Thoracic aorta (tissue), 2 donors: ENCODE results near the gene AMFR. TPM values are rescaled to one million over a fixed set of nuclear protein-coding genes. Genes with fewer than 3 reads are reported as not detected.
A peak's percentile ranks its signal among the peaks of the same experiment; 100 is the strongest.

Experiments used
- ATAC-seq: fragments of 150-250 bp; one replicate; pipeline ENCODE4 v1.8.0; 2017; ENCODE audit warnings: low read depth; ENCODE audit not compliant: insufficient number of reproducible peaks, low FRiP score
- DNase-seq: peaks from one replicate; pipeline ENCODE4 v3.0.0-alpha.2; 2020; ENCODE audit warnings: low spot score
- H3K27ac ChIP-seq, 2 donors: fragments of 200-600 bp; sonication (generic); 1 replicate in 1 of 2; 2 replicates in 1 of 2; pipeline ENCODE4 v1.5.1; 2016; ENCODE audit warnings: mild to moderate bottlenecking in 2 of 2, moderate library complexity in 2 of 2
- H3K27me3 ChIP-seq: fragments of 200-600 bp; sonication (generic); replicated peaks from 2 replicates; pipeline ENCODE4 v1.6.0; 2016; ENCODE audit warnings: mild to moderate bottlenecking; ENCODE audit not compliant: insufficient read depth
- H3K36me3 ChIP-seq: fragments of 200-600 bp; sonication (generic); one replicate; pipeline ENCODE4 v1.5.1; 2016
- H3K4me1 ChIP-seq, 2 donors: fragments of 200-600 bp; sonication (generic); 1 replicate in 1 of 2; 2 replicates in 1 of 2; pipeline versions ENCODE4 v1.5.1 to v1.6.0; 2016; ENCODE audit warnings: low read depth in 2 of 2, mild to moderate bottlenecking in 1 of 2; ENCODE audit not compliant: control insufficient read depth in 1 of 2
- H3K4me3 ChIP-seq: fragments of 200-600 bp; sonication (generic); 2 replicates; pipeline ENCODE4 v1.5.1; 2016; ENCODE audit warnings: mild to moderate bottlenecking
- H3K9me3 ChIP-seq: fragments of 200-600 bp; sonication (generic); 2 replicates; pipeline ENCODE4 v1.5.1; 2016
- total RNA-seq, 2 donors: library from RNA; depleted of rRNA; stranded (reverse); fragments of >200 nt; gene quantifications; one replicate each; pipeline versions ENCODE4 v1.1.0 to v1.2.3, GENCODE V29; 2016
- TF ChIP-seq, protein P1 (sequence below): fragments of 200-600 bp; sonication (generic); IDR thresholded peaks from one replicate; pipeline ENCODE4 v1.5.1; 2019; ENCODE audit warnings: antibody characterized with exemption

Gene AMFR
- total RNA-seq, 2 donors from 2014 or later, result 153 to 209 TPM

DNA sequence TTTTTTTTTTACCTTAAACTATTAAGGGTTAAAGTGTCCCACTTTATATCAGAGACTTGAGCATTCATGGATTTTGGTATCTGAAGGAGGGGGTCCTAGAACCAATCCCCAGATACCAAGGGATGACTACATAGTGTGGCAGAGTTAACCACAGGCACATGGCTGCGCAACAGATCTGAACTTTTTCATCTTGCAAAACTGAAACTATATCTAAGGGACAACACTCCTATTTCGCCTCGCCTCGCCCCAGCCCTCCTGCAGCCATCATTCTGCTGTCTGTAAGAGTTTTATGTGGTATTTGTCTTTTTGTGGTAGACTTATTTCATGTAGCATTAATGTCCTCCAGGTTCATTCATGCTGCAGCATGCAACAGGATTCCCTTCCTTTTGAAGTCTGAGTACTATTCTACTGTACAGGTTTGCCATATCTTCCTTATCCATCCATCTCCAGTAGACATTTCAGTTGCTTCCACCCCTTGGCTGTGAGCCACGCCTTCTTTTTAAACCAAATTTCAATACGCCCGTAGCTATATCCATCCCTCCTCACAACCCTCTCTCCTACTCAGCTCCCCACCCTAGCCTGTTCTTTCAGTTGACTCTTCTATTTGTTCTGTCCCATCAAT lies 53.2 kb downstream of the AMFR start:
- Histone ChIP-seq H3K9me3 (no peaks in the 10 kb centered on the region), H3K27ac (no peak overlapping the region), H3K27me3 (no peaks in the 10 kb centered on the region), H3K36me3 (peaks cover 18% of the 10 kb centered on the region), H3K4me3 (no peak overlapping the region), H3K4me1 (peaks cover 13 to 18% of the 10 kb centered on the region in 2 donors)
- ATAC-seq (no peak), DNase-seq (no peak)
- TF ChIP-seq, protein P1, sequence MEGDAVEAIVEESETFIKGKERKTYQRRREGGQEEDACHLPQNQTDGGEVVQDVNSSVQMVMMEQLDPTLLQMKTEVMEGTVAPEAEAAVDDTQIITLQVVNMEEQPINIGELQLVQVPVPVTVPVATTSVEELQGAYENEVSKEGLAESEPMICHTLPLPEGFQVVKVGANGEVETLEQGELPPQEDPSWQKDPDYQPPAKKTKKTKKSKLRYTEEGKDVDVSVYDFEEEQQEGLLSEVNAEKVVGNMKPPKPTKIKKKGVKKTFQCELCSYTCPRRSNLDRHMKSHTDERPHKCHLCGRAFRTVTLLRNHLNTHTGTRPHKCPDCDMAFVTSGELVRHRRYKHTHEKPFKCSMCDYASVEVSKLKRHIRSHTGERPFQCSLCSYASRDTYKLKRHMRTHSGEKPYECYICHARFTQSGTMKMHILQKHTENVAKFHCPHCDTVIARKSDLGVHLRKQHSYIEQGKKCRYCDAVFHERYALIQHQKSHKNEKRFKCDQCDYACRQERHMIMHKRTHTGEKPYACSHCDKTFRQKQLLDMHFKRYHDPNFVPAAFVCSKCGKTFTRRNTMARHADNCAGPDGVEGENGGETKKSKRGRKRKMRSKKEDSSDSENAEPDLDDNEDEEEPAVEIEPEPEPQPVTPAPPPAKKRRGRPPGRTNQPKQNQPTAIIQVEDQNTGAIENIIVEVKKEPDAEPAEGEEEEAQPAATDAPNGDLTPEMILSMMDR, result no peak

DNA sequence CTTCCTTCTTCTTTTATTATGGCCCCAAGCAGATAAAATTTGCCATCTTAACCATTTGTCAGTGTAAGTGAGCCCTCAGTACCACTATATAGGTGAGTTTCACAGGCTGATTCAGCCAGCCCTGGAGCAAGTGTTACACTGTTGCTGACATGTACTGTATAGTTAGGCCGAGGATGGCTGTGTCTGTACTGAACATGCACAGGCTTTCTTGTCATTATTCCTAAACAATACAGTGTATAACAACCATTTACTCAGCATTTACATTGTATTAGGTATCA lies 53.7 kb downstream of the AMFR start:
- no peak for ATAC-seq
- H3K27me3 ChIP-seq, result no peaks in the 10 kb centered on the region

DNA sequence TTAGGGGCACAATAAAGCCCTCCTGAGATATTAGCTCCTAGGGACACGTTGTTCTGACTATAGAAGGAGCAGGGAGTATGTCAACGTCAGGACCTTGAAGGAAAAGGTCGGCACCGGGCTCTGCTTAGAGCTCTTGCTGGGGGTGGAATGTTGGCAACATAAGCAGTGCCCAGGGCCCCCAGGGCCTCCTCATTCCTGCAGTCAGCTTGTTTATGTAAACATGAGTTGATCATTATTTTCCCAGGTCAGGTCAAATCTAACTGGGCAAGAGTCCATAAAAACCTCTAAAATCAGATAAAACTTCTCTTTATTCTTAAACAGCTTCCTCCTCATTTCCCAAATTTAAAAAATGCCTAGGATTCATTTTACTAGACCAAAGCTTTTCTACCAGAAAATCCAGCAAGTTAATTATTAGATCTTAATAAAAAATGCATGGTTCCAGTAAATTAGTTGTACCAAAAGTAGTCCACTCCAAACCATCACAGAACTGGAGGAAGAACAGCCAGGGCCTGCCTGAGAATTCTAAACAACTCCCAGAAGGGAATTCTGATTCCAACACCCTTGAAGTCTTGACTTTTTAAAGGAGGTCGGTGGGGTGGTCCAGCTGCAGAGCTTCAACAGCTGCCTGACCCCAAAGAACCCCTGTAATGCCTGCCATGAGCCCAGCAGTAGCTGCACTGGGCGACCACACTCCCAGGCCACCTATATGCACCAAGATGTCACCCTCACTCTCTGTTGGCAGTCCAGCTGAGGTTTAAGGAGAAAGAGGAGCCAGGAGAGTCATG lies 54.3 kb downstream of the AMFR start:
- TF ChIP-seq, protein P1, result no peak
- Histone ChIP-seq H3K27me3 (no peaks in the 10 kb centered on the region), H3K9me3 (no peaks in the 10 kb centered on the region), H3K4me3 (no peak overlapping the region), H3K27ac (peak overlapping the region; percentile 33 to 36), H3K36me3 (peaks cover 26% of the 10 kb centered on the region), H3K4me1 (peaks cover 13 to 18% of the 10 kb centered on the region in 2 donors)
- DNase-seq (no peak), ATAC-seq (no peak)

More for the DNA sequence above, 53.7 kb downstream of the AMFR start:
- TF ChIP-seq, protein P1, result no peak
- H3K4me1 ChIP-seq, result peaks cover 13 to 18% of the 10 kb centered on the region in 2 donors
- peaks cover 24% of the 10 kb centered on the region for H3K36me3 ChIP-seq
- H3K4me3 ChIP-seq, result no peak overlapping the region
- no peaks in the 10 kb centered on the region for H3K9me3 ChIP-seq
- DNase-seq, result no peak
- H3K27ac ChIP-seq, result peak overlapping the region; percentile 33 to 36

DNA sequence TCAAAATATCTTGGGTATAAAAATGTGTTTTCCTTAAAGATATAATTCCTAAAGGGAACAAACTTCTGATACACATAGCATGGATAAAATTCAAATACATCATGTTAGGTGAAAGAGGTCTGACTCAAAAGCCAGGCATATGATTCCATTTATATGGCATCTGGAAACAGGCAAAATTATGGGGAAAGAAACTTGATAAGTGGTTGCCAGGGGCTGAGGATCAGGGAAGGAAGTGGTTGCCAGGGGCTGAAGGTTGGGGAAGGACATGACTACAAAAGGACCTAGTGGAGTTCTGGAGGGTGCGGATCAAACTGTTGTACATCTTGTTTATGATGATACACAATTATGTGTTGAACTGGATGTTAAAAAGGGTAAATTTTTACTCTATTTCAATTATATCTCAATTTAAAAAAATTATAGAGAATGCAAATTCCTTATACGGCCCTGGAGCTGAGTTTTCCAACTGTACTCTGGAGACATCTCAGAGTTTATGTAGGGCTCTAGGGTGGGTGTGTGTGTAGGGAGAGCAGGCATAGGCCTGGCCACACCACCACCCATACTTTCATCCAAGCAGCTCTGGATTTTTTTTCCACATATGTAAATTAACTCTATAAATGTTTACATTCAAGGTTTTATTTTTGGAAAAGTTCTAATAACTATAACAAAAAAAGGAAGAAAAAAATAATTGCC lies 55.0 kb downstream of the AMFR start:
- DNase-seq (no peak), ATAC-seq (no peak)
- TF ChIP-seq, protein P1, result no peak

DNA sequence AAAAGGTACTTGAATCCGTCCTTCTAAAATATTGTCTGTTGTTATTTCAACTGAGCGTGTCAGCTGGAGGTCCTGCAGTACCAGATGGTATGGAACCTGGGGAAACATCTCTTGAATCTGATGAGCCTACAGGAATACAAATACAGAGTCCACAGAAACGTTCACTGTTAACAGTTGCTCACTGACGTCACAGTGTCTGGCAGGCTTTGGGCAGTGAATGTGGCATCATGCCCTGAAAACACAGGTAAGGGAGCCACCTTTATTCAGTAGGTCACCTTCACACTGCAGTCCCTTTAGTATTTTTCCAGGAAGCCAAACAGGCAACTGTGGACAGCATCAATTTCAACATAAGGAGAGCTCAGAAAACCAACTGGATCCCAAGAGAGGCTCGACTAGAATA lies 56.1 kb downstream of the AMFR start:
- no peaks in the 10 kb centered on the region for H3K27me3 ChIP-seq
- ATAC-seq (no peak), DNase-seq (no peak)
- H3K27ac ChIP-seq, result no peak overlapping the region
- H3K4me3 ChIP-seq, result no peak overlapping the region
- peaks cover 13 to 18% of the 10 kb centered on the region in 2 donors for H3K4me1 ChIP-seq
- peaks cover 31% of the 10 kb centered on the region for H3K36me3 ChIP-seq
- H3K9me3 ChIP-seq, result no peaks in the 10 kb centered on the region
- TF ChIP-seq, protein P1, result no peak

More for the DNA sequence above, 55.0 kb downstream of the AMFR start:
- Histone ChIP-seq H3K4me3 (no peak overlapping the region), H3K27me3 (no peaks in the 10 kb centered on the region), H3K4me1 (peaks cover 13 to 18% of the 10 kb centered on the region in 2 donors), H3K36me3 (peaks cover 29% of the 10 kb centered on the region), H3K9me3 (no peaks in the 10 kb centered on the region), H3K27ac (peak overlapping the region; percentile 33 to 36)
